ENCODE data around the gene UNC45B.
A peak's percentile ranks its signal among the peaks of the same experiment; 100 is the strongest.

Gene UNC45B

DNA sequence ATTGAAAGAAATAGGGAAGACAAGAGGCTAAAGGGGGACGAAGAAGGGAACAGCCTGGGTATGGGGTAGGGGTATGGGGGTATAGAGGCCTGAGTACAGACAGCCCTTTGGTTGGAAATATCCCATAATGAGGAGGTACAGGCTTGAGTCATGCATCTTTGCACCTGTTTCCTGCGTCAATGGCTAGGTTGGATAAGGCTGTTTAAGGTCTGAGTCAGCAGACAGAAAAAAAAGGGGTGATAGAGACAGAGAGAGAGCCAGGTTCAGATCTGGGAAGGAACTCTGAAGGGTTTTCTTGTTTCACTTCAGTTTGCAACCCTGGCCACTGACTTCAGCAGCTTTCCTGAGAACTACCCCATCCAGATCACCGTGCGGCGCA, 17.7 kb upstream of the UNC45B start:
- no peak overlapping the region for H3K4me3 ChIP-seq (ENCODE audit: low read depth, low read length)
- TF ChIP-seq, protein P1, sequence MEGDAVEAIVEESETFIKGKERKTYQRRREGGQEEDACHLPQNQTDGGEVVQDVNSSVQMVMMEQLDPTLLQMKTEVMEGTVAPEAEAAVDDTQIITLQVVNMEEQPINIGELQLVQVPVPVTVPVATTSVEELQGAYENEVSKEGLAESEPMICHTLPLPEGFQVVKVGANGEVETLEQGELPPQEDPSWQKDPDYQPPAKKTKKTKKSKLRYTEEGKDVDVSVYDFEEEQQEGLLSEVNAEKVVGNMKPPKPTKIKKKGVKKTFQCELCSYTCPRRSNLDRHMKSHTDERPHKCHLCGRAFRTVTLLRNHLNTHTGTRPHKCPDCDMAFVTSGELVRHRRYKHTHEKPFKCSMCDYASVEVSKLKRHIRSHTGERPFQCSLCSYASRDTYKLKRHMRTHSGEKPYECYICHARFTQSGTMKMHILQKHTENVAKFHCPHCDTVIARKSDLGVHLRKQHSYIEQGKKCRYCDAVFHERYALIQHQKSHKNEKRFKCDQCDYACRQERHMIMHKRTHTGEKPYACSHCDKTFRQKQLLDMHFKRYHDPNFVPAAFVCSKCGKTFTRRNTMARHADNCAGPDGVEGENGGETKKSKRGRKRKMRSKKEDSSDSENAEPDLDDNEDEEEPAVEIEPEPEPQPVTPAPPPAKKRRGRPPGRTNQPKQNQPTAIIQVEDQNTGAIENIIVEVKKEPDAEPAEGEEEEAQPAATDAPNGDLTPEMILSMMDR (IDR thresholded peaks at IDR 0.05; ENCODE audit: low read depth, low read length): no peak

DNA sequence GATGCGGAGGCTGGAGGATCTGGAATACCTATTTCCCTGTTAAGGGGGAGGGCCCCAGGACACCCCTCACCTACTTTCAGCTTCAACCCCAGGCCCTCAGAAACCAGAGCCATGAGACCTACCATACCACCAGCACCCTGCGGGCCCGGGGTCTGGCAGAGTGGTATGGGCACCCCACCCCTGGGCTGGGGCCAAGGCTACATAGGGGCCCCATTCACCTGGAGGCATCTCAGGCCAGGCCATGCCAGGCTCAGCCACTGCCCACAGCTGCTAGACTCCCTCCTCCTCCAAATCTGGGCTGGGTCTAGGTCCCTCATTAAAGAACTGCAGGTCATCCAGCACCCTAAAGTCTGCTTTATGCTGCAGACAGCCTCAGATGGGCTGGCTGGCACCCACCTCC, 17.2 kb upstream of the UNC45B start:
- TF ChIP-seq, protein P1 (IDR thresholded peaks at IDR 0.05; ENCODE audit: low read depth, low read length): no peak
- H3K4me3 ChIP-seq (ENCODE audit: low read depth, low read length): no peak overlapping the region

DNA sequence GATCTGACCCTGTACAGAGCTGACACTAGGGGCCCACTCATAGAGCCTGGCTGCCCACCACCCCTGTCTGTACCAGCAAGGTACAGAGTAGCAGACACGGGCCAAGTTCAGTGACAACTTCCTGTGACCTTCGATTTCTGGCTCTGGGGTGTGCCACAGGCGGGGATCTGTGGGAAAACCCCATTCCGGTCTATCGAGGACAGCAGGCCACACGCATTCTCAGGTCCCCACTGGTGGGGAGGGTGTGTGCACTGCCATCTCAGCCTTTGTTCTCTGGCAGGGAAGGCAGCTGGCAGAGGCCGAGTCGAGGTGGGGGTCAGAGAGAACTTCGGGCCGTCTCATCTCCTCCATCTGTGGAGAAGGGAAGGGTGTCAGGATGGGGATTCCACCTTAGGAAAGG, 15.5 kb upstream of the UNC45B start:
- TF ChIP-seq, protein P1 (IDR thresholded peaks at IDR 0.05; ENCODE audit: low read depth, low read length): no peak

DNA sequence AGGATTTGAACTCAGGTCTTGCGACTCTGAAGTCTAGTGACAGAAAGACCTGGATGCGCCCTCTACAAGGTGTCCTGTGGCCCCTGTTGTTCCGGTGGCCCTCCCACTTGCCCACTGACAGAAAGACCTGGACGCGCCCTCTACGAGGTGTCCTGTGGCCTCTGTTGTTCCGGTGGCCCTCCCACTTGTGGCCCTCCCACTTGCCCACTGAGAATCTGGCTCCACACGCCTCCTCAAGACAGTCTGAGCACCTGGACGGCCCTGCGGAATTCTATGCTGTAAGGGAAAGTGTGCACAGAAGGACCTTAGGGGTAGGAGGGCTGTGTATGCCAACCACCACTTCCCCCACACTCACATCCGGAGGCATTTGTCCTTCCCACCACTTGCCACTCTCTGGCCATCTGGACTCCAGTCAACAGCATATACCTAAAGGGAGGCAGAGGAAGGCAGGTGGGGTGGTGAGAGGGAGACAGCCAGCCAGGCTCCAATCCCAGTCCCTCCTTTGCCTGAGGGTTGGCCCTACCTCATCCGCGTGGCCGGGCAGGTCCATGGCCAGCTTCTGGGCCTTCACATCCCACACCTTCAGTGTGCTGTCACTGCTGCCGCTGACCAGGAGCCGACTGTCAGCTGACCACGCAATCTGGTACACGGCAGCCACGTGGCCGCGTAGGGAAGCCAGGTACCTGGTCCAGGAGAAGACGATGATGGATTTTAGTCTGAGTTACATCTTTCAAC, 14.6 kb upstream of the UNC45B start:
- H3K4me3 ChIP-seq (ENCODE audit: low read depth, low read length): no peak overlapping the region
- TF ChIP-seq, protein P1 (IDR thresholded peaks at IDR 0.05; ENCODE audit: low read depth, low read length): no peak

More for the DNA sequence above, 15.5 kb upstream of the UNC45B start:
- H3K4me3 ChIP-seq (ENCODE audit: low read depth, low read length): no peak overlapping the region

DNA sequence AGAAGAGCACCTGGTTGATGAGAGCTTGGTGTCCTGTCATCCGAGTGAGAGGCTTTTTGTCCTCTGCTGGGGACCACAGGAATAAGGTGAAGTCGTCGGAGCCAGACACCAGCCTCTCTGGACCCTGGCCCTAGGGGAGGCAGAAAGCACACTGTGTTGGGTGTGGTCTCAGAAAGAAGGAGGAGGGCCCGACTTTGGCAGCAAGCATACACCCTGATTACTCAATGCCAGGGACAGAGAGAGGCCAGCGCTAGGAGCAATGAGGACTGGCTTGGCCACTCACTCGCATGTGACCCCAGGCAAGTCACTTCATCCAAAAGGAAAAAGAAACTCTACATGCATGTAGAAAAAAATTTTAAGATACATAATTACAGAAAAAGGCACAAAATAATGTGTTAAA, 12.3 kb upstream of the UNC45B start:
- TF ChIP-seq, protein P1 (IDR thresholded peaks at IDR 0.05; ENCODE audit: low read depth, low read length): no peak

DNA sequence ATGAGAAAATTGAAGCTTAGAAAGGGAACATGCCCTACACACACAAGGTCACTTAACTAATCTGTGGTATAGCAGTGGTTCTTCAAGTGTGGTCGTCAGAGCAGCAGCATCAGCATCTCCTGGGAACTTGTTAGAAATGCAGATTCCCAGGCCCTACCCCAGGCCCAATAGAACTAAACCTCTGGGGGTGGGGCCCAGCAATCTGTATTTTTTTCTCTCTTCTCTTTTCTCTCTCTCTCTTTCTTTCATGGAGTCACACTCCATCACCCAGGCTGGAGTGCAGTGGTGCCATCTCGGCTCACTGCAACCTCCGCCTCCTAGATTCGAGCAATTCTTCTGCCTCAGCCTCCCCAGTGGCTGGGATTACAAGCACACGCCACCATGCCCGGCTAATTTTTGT, 9.4 kb upstream of the UNC45B start:
- H3K4me3 ChIP-seq (ENCODE audit: low read depth, low read length): no peak overlapping the region
- TF ChIP-seq, protein P1 (IDR thresholded peaks at IDR 0.05; ENCODE audit: low read depth, low read length): no peak

More for the DNA sequence above, 12.3 kb upstream of the UNC45B start:
- no peak overlapping the region for H3K4me3 ChIP-seq (ENCODE audit: low read depth, low read length)

DNA sequence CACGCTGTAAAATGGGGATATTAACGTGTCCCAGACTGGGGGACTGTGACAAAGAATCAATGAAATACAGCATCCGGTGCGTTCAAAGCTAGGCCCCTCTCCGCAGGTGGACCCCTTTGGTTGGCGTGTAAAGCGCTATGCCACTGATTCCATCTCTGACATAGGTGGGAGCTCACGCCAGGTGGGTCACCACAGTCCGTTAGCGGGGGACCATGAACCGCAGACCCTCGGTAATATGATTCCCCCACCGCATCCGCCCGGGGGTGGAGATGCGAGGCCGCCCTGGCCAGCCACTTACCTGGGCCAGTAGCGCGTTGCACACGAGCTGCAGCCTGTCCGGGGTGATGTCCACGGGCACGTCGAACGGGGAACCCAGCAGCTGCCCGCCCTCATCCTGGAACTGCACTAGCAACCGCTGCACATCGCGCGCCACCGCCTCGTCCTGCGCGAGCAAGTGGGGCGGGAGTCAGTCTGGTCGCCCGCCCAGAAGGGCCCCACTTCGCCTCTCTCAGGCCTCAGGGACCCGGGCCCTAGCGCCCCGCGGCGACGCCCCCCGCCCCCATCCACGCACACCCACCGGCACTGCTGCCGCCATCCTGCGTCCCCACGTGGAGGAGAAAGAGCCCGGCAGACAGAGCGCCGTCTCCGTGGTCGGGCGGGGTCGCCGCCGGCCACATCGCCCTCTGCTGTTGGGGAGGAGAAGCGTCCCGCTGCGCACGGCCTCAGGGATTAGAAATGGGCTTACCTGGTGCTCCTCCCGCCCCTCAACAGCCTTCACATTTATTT, 5.7 kb upstream of the UNC45B start, which contains the start of gene NLE1:
TSS of gene NLE1 (minus strand) at position 623 of the 786 bp plus-strand sequence. CDS start at position 595, 28 bp downstream.
- TF ChIP-seq, protein P1 (IDR thresholded peaks at IDR 0.05; ENCODE audit: low read depth, low read length): peak; percentile 85
- peak within 1 kb of the TSS; percentile 96 for H3K4me3 ChIP-seq (ENCODE audit: low read depth, low read length)
